Endothelial cell of umbilical vein (primary cell): ENCODE measurements around the gene PDE8B. TPM values are rescaled to one million over a fixed set of nuclear protein-coding genes. Genes with fewer than 3 reads are reported as not detected.

Experiments used
- BruUV-seq: library from RNA; stranded (reverse); fragments of 400-500 nt; replicated peaks from 2 replicates; lab custom pipeline; 2021; lab: Mats Ljungman, UMichigan
- CTCF ChIA-PET: fragments of 300-600, 350-600 bp; sonication (Branson Sonifier 250); formaldehyde crosslinking; loops from one replicate; lab custom pipeline; 2021; ENCODE audit warnings: antibody characterized with exemption, inconsistent platforms; lab: Charles Lee
- POLR2A ChIA-PET: fragments of 300-600, 350-600 bp; sonication (Branson Sonifier 250); formaldehyde crosslinking; loops from one replicate; lab custom pipeline; 2021; ENCODE audit warnings: antibody characterized with exemption, inconsistent platforms; lab: Charles Lee
- DNase-seq: peaks from one replicate; pipeline ENCODE4 v3.0.0-alpha.2; 2011; ENCODE audit warnings: low read depth, low spot score
- FAIRE-seq: peaks from 2 replicates; lab custom pipeline; 2011; peaks lifted over from hg19 to GRCh38; lab: Jason Lieb, UNC
- H2AFZ ChIP-seq: 2 replicates; pipeline ENCODE4 v1.6.0; 2012; ENCODE audit warnings: low read depth, low read length, control low read depth, inconsistent platforms
- H3K27ac ChIP-seq: 2 replicates; pipeline ENCODE4 v1.5.1; 2011; ENCODE audit warnings: low read depth, mild to moderate bottlenecking, control low read depth, low read length, moderate library complexity; ENCODE audit not compliant: insufficient read depth
- H3K27me3 ChIP-seq, 2 experiments: 2 replicates each; pipeline versions ENCODE4 v1.6.0 to v1.6.1; 2011; ENCODE audit warnings: low read length in 2 of 2, mixed read lengths in 1 of 2; ENCODE audit not compliant: control insufficient read depth in 2 of 2, insufficient read depth in 2 of 2
- H3K36me3 ChIP-seq, 2 experiments: 2 replicates in 1 of 2; 3 replicates in 1 of 2; pipeline ENCODE4 v1.5.1; 2011; ENCODE audit warnings: low read length in 2 of 2, mild to moderate bottlenecking in 1 of 2, moderate library complexity in 1 of 2; ENCODE audit not compliant: control insufficient read depth in 2 of 2, insufficient read depth in 2 of 2; ENCODE audit errors: extremely low read depth in 1 of 2
- H3K4me1 ChIP-seq: 3 replicates; pipeline ENCODE4 v1.5.1; 2011; ENCODE audit warnings: mild to moderate bottlenecking, low read length; ENCODE audit not compliant: control insufficient read depth, insufficient read depth; ENCODE audit errors: extremely low read depth
- H3K4me2 ChIP-seq: 2 replicates; pipeline ENCODE4 v1.6.1; 2011; ENCODE audit warnings: low read length, control low read depth, mixed read lengths; ENCODE audit not compliant: insufficient read depth
- H3K4me3 ChIP-seq, 3 experiments: fragments of 200-600 bp in 1 of 3; sonication (generic), shearing (Covaris generic) in 1 of 3; replicated peaks in 1 of 3; 2 replicates each; pipeline ENCODE4 v1.5.1; 2011 to 2016; ENCODE audit warnings: control low read depth in 3 of 3, low read length in 3 of 3, mild to moderate bottlenecking in 2 of 3, inconsistent platforms in 1 of 3, low read depth in 1 of 3, moderate library complexity in 1 of 3; ENCODE audit not compliant: insufficient read depth in 1 of 3
- H3K79me2 ChIP-seq: 2 replicates; pipeline ENCODE4 v1.6.0; 2012; ENCODE audit warnings: low read length, inconsistent platforms; ENCODE audit not compliant: control insufficient read depth, insufficient read depth
- H3K9ac ChIP-seq: replicated peaks from 2 replicates; pipeline ENCODE3; 2011; ENCODE audit warnings: low read length, control low read depth; ENCODE audit not compliant: insufficient read depth; ENCODE audit errors: extremely low read depth
- H3K9me1 ChIP-seq: replicated peaks from 3 replicates; pipeline ENCODE4 v1.6.0; 2011; ENCODE audit warnings: mild to moderate bottlenecking, low read length; ENCODE audit not compliant: control insufficient read depth, insufficient read depth; ENCODE audit errors: extremely low read depth
- H3K9me3 ChIP-seq: replicated peaks from 2 replicates; pipeline ENCODE4 v1.5.1; 2012; ENCODE audit warnings: low read length, inconsistent platforms; ENCODE audit not compliant: control insufficient read depth, insufficient read depth
- H4K20me1 ChIP-seq: replicated peaks from 2 replicates; pipeline ENCODE3; 2011; ENCODE audit warnings: mild to moderate bottlenecking, low read length; ENCODE audit not compliant: control insufficient read depth, insufficient read depth; ENCODE audit errors: extremely low read depth
- EZH2 ChIP-seq: IDR thresholded peaks from 2 replicates; pipeline ENCODE4 v1.6.1; 2012; ENCODE audit warnings: borderline replicate concordance, low read depth, mild to moderate bottlenecking, moderate library complexity, low read length, inconsistent platforms; ENCODE audit not compliant: severe bottlenecking
- FOS ChIP-seq: IDR thresholded peaks from 2 replicates; pipeline ENCODE4 v1.6.1; 2011; ENCODE audit warnings: mild to moderate bottlenecking, low read length, moderate library complexity, borderline replicate concordance; ENCODE audit not compliant: insufficient read depth
- GATA2 ChIP-seq: IDR thresholded peaks from 2 replicates; pipeline ENCODE4 v1.7.0; 2011; ENCODE audit warnings: low read depth, mild to moderate bottlenecking, moderate library complexity, mixed read lengths, low read length; ENCODE audit not compliant: insufficient read length, insufficient read depth
- JUN ChIP-seq: IDR thresholded peaks from 2 replicates; pipeline ENCODE4 v1.6.1; 2011; ENCODE audit warnings: borderline replicate concordance, low read depth; ENCODE audit not compliant: insufficient read length, insufficient read depth
- MYC ChIP-seq: IDR thresholded peaks from one replicate; pipeline ENCODE4 v1.6.1; 2011; ENCODE audit warnings: mild to moderate bottlenecking, low read depth, low read length
- POLR2A ChIP-seq: IDR thresholded peaks from 2 replicates; pipeline ENCODE4 v1.6.1; 2012; ENCODE audit warnings: low read depth, mild to moderate bottlenecking, control low read depth, low read length
- POLR2AphosphoS5 ChIP-seq: IDR thresholded peaks from 2 replicates; pipeline ENCODE4 v1.6.1; 2012; ENCODE audit warnings: low read depth, mild to moderate bottlenecking, control low read depth, low read length, moderate library complexity; ENCODE audit not compliant: insufficient read depth
- dilution Hi-C: fragments of 300-500 bp; cut with MboI; formaldehyde crosslinking; loops from one replicate; pipeline ENCODE4 v1.15.0; 2019; ENCODE audit warnings: low sequenced_read_pairs; ENCODE audit not compliant: extremely low pct_ligation_motif_present
- intact Hi-C: fragments of 100-400 bp; cut with micrococcal nuclease; formaldehyde crosslinking; loops from one replicate; pipeline ENCODE4 v1.10.0; 2022
- polyA plus RNA-seq, 4 experiments: library from polyadenylated mRNA; depleted of rRNA in 3 of 4; stranded (reverse) in 3 of 4; unstranded in 1 of 4; fragments of >200 nt; gene quantifications; 2 replicates each; pipeline versions ENCODE4 v1.2.1 to v1.2.3, GENCODE V29; 2011 to 2012; ENCODE audit warnings: missing spikeins in 1 of 4
- total RNA-seq: library from RNA; stranded (reverse); gene quantifications from 2 replicates; pipeline ENCODE4 v1.2.3, GENCODE V29; 2021
- TF ChIP-seq, protein P1 (sequence below): IDR thresholded peaks from 2 replicates; pipeline ENCODE4 v1.6.1; 2011; ENCODE audit not compliant: insufficient read depth, insufficient read length
- TF ChIP-seq, protein P2 (sequence below), 2 donors: IDR thresholded peaks; 1 replicate in 1 of 2; 2 replicates in 1 of 2; pipeline ENCODE4 v1.5.1; 2011; ENCODE audit warnings: low read length in 2 of 2, mild to moderate bottlenecking in 2 of 2, moderate library complexity in 2 of 2, control low read depth in 1 of 2, inconsistent platforms in 1 of 2, low read depth in 1 of 2; ENCODE audit not compliant: insufficient read depth in 1 of 2; ENCODE audit errors: extremely low read depth in 1 of 2

Gene PDE8B
- total and polyA plus RNA-seq, 2 donors (not counting 3 experiments of a cell fraction or from before 2014, with no cell fraction given), result not detected

DNA sequence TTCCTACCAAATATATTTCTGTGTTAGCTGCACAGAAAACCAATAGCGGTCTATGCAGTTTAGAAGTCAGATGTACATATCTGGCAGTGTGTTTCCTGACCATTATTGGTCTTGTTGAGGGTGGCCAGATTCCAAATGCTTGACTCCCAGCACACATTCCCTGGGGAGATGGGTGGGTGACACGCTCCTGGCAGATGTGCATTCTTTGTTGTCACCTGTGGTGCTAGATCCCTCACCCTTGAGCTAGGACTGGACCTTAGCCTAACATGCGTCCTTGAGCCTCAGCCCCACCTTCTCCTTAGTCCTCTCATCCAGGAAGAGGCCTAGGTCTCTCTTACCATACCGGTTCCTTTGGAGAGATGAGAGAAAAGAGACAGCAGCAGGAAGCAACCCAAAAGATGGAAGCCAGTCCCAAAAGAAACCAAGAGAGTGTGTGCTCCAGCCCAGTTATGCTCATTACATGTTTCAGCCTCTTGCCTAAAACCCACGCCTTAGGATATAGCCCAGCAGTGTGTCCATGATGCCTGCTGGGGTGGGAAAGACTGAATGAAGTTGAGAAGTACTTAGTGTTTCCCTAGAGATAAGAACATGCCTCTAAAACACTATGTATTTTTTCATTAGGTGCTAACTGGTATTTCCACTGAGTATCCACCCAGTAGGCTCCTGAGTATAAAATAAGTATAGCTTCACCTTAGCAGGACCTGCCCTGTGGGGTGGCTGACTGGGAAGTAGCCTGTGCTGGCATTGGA, 116.7 kb downstream of the PDE8B start:
- ChIA-PET CTCF (no interaction called here), POLR2A (no interaction called here)
- intact Hi-C loops (no loop called here), dilution Hi-C loops (no loop called here)
- peaks cover 0 to 2% of the 10 kb centered on the region in 2 experiments for H3K27me3 ChIP-seq
- H3K79me2 ChIP-seq, result no peaks in the 10 kb centered on the region
- FAIRE-seq (no peak), DNase-seq (no peak)
- no peaks in the 10 kb centered on the region for H3K9me1 ChIP-seq
- H3K4me1 ChIP-seq, result no peaks in the 10 kb centered on the region
- H2AFZ ChIP-seq, result no peak overlapping the region
- no peaks in the 10 kb centered on the region for H3K36me3 ChIP-seq
- H3K9ac ChIP-seq, result no peak overlapping the region
- BruUV-seq, result no TSS peak
- H3K4me2 ChIP-seq, result no peak overlapping the region
- H3K9me3 ChIP-seq, result no peaks in the 10 kb centered on the region
- H3K27ac ChIP-seq, result no peak overlapping the region
- no peaks in the 10 kb centered on the region for H4K20me1 ChIP-seq
- TF ChIP-seq EZH2 (no peak), MYC (no peak), FOS (no peak), JUN (no peak), POLR2AphosphoS5 (no peak), GATA2 (no peak), POLR2A (no peak)
- TF ChIP-seq, protein P1, sequence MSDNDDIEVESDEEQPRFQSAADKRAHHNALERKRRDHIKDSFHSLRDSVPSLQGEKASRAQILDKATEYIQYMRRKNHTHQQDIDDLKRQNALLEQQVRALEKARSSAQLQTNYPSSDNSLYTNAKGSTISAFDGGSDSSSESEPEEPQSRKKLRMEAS, result no peak
- TF ChIP-seq, protein P2, sequence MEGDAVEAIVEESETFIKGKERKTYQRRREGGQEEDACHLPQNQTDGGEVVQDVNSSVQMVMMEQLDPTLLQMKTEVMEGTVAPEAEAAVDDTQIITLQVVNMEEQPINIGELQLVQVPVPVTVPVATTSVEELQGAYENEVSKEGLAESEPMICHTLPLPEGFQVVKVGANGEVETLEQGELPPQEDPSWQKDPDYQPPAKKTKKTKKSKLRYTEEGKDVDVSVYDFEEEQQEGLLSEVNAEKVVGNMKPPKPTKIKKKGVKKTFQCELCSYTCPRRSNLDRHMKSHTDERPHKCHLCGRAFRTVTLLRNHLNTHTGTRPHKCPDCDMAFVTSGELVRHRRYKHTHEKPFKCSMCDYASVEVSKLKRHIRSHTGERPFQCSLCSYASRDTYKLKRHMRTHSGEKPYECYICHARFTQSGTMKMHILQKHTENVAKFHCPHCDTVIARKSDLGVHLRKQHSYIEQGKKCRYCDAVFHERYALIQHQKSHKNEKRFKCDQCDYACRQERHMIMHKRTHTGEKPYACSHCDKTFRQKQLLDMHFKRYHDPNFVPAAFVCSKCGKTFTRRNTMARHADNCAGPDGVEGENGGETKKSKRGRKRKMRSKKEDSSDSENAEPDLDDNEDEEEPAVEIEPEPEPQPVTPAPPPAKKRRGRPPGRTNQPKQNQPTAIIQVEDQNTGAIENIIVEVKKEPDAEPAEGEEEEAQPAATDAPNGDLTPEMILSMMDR (IDR thresholded peaks at IDR 0.05; ENCODE audit: extremely low read depth in 1 of 2, insufficient read depth in 1 of 2, low read depth in 1 of 2, low read length in 2 of 2), result no peak
- H3K4me3 ChIP-seq, result no peak overlapping the region
